Endothelial cell of umbilical vein (primary cell): ENCODE measurements around the gene TADA2A. TPM values are rescaled to one million over a fixed set of nuclear protein-coding genes. Genes with fewer than 3 reads are reported as not detected.
A peak's percentile ranks its signal among the peaks of the same experiment; 100 is the strongest.

ENCODE experiments used
- BruUV-seq: library from RNA; stranded (reverse); fragments of 400-500 nt; replicated peaks from 2 replicates; lab custom pipeline; 2021; lab: Mats Ljungman, UMichigan
- CTCF ChIA-PET: fragments of 300-600, 350-600 bp; sonication (Branson Sonifier 250); formaldehyde crosslinking; loops from one replicate; lab custom pipeline; 2021; ENCODE audit warnings: antibody characterized with exemption, inconsistent platforms; lab: Charles Lee
- POLR2A ChIA-PET: fragments of 300-600, 350-600 bp; sonication (Branson Sonifier 250); formaldehyde crosslinking; loops from one replicate; lab custom pipeline; 2021; ENCODE audit warnings: antibody characterized with exemption, inconsistent platforms; lab: Charles Lee
- DNase-seq: peaks from one replicate; pipeline ENCODE4 v3.0.0-alpha.2; 2011; ENCODE audit warnings: low read depth, low spot score
- FAIRE-seq: peaks from 2 replicates; lab custom pipeline; 2011; peaks lifted over from hg19 to GRCh38; lab: Jason Lieb, UNC
- H2AFZ ChIP-seq: 2 replicates; pipeline ENCODE4 v1.6.0; 2012; ENCODE audit warnings: low read depth, low read length, control low read depth, inconsistent platforms
- H3K27ac ChIP-seq: 2 replicates; pipeline ENCODE4 v1.5.1; 2011; ENCODE audit warnings: low read depth, mild to moderate bottlenecking, control low read depth, low read length, moderate library complexity; ENCODE audit not compliant: insufficient read depth
- H3K27me3 ChIP-seq, 2 experiments: 2 replicates each; pipeline versions ENCODE4 v1.6.0 to v1.6.1; 2011; ENCODE audit warnings: low read length in 2 of 2, mixed read lengths in 1 of 2; ENCODE audit not compliant: control insufficient read depth in 2 of 2, insufficient read depth in 2 of 2
- H3K36me3 ChIP-seq, 2 experiments: 2 replicates in 1 of 2; 3 replicates in 1 of 2; pipeline ENCODE4 v1.5.1; 2011; ENCODE audit warnings: low read length in 2 of 2, mild to moderate bottlenecking in 1 of 2, moderate library complexity in 1 of 2; ENCODE audit not compliant: control insufficient read depth in 2 of 2, insufficient read depth in 2 of 2; ENCODE audit errors: extremely low read depth in 1 of 2
- H3K4me1 ChIP-seq: 3 replicates; pipeline ENCODE4 v1.5.1; 2011; ENCODE audit warnings: mild to moderate bottlenecking, low read length; ENCODE audit not compliant: control insufficient read depth, insufficient read depth; ENCODE audit errors: extremely low read depth
- H3K4me2 ChIP-seq: 2 replicates; pipeline ENCODE4 v1.6.1; 2011; ENCODE audit warnings: low read length, control low read depth, mixed read lengths; ENCODE audit not compliant: insufficient read depth
- H3K4me3 ChIP-seq, 3 experiments: fragments of 200-600 bp in 1 of 3; sonication (generic), shearing (Covaris generic) in 1 of 3; replicated peaks in 1 of 3; 2 replicates each; pipeline ENCODE4 v1.5.1; 2011 to 2016; ENCODE audit warnings: control low read depth in 3 of 3, low read length in 3 of 3, mild to moderate bottlenecking in 2 of 3, inconsistent platforms in 1 of 3, low read depth in 1 of 3, moderate library complexity in 1 of 3; ENCODE audit not compliant: insufficient read depth in 1 of 3
- H3K79me2 ChIP-seq: 2 replicates; pipeline ENCODE4 v1.6.0; 2012; ENCODE audit warnings: low read length, inconsistent platforms; ENCODE audit not compliant: control insufficient read depth, insufficient read depth
- H3K9ac ChIP-seq: replicated peaks from 2 replicates; pipeline ENCODE3; 2011; ENCODE audit warnings: low read length, control low read depth; ENCODE audit not compliant: insufficient read depth; ENCODE audit errors: extremely low read depth
- H3K9me1 ChIP-seq: replicated peaks from 3 replicates; pipeline ENCODE4 v1.6.0; 2011; ENCODE audit warnings: mild to moderate bottlenecking, low read length; ENCODE audit not compliant: control insufficient read depth, insufficient read depth; ENCODE audit errors: extremely low read depth
- H3K9me3 ChIP-seq: replicated peaks from 2 replicates; pipeline ENCODE4 v1.5.1; 2012; ENCODE audit warnings: low read length, inconsistent platforms; ENCODE audit not compliant: control insufficient read depth, insufficient read depth
- H4K20me1 ChIP-seq: replicated peaks from 2 replicates; pipeline ENCODE3; 2011; ENCODE audit warnings: mild to moderate bottlenecking, low read length; ENCODE audit not compliant: control insufficient read depth, insufficient read depth; ENCODE audit errors: extremely low read depth
- CTCF ChIP-seq, 2 donors: IDR thresholded peaks; 1 replicate in 1 of 2; 2 replicates in 1 of 2; pipeline ENCODE4 v1.5.1; 2011; ENCODE audit warnings: low read length in 2 of 2, mild to moderate bottlenecking in 2 of 2, moderate library complexity in 2 of 2, control low read depth in 1 of 2, inconsistent platforms in 1 of 2, low read depth in 1 of 2; ENCODE audit not compliant: insufficient read depth in 1 of 2; ENCODE audit errors: extremely low read depth in 1 of 2
- EZH2 ChIP-seq: IDR thresholded peaks from 2 replicates; pipeline ENCODE4 v1.6.1; 2012; ENCODE audit warnings: borderline replicate concordance, low read depth, mild to moderate bottlenecking, moderate library complexity, low read length, inconsistent platforms; ENCODE audit not compliant: severe bottlenecking
- FOS ChIP-seq: IDR thresholded peaks from 2 replicates; pipeline ENCODE4 v1.6.1; 2011; ENCODE audit warnings: mild to moderate bottlenecking, low read length, moderate library complexity, borderline replicate concordance; ENCODE audit not compliant: insufficient read depth
- GATA2 ChIP-seq: IDR thresholded peaks from 2 replicates; pipeline ENCODE4 v1.7.0; 2011; ENCODE audit warnings: low read depth, mild to moderate bottlenecking, moderate library complexity, mixed read lengths, low read length; ENCODE audit not compliant: insufficient read length, insufficient read depth
- JUN ChIP-seq: IDR thresholded peaks from 2 replicates; pipeline ENCODE4 v1.6.1; 2011; ENCODE audit warnings: borderline replicate concordance, low read depth; ENCODE audit not compliant: insufficient read length, insufficient read depth
- MYC ChIP-seq: IDR thresholded peaks from one replicate; pipeline ENCODE4 v1.6.1; 2011; ENCODE audit warnings: mild to moderate bottlenecking, low read depth, low read length
- POLR2A ChIP-seq: IDR thresholded peaks from 2 replicates; pipeline ENCODE4 v1.6.1; 2012; ENCODE audit warnings: low read depth, mild to moderate bottlenecking, control low read depth, low read length
- POLR2AphosphoS5 ChIP-seq: IDR thresholded peaks from 2 replicates; pipeline ENCODE4 v1.6.1; 2012; ENCODE audit warnings: low read depth, mild to moderate bottlenecking, control low read depth, low read length, moderate library complexity; ENCODE audit not compliant: insufficient read depth
- dilution Hi-C: fragments of 300-500 bp; cut with MboI; formaldehyde crosslinking; loops from one replicate; pipeline ENCODE4 v1.15.0; 2019; ENCODE audit warnings: low sequenced_read_pairs; ENCODE audit not compliant: extremely low pct_ligation_motif_present
- intact Hi-C: fragments of 100-400 bp; cut with micrococcal nuclease; formaldehyde crosslinking; loops from one replicate; pipeline ENCODE4 v1.10.0; 2022
- polyA plus RNA-seq, 4 experiments: library from polyadenylated mRNA; depleted of rRNA in 3 of 4; stranded (reverse) in 3 of 4; unstranded in 1 of 4; fragments of >200 nt; gene quantifications; 2 replicates each; pipeline versions ENCODE4 v1.2.1 to v1.2.3, GENCODE V29; 2011 to 2012; ENCODE audit warnings: missing spikeins in 1 of 4
- total RNA-seq: library from RNA; stranded (reverse); gene quantifications from 2 replicates; pipeline ENCODE4 v1.2.3, GENCODE V29; 2021
- TF ChIP-seq, protein P1 (sequence below): IDR thresholded peaks from 2 replicates; pipeline ENCODE4 v1.6.1; 2011; ENCODE audit not compliant: insufficient read depth, insufficient read length

Gene TADA2A
- total and polyA plus RNA-seq, 2 donors (not counting 3 experiments of a cell fraction or from before 2014, with no cell fraction given) = 9.9 to 22.4 TPM

DNA sequence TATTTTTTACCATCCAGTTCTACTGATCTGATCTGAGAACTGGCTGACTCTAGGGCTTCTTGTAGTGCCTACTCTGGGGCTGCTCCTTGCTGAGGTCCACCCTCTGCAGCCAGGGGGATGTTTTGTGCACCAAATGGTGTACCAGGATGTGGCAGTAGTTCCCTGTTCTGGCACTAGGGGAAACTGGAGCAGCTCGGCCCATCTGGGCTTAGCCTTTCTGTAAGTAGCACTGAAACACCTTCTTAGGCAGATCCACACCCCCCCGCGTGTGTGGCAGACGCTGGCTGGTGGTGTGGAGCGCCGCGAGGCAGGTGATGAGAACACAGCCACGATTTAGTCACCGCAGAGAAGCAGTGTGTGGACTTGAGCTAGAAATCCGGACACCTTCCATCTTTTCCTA lies 100.0 kb downstream of the TADA2A start:
- Histone ChIP-seq H3K27ac (no peak overlapping the region), H2AFZ (no peak overlapping the region), H3K4me2 (no peak overlapping the region), H3K9ac (no peak overlapping the region), H3K79me2 (peaks cover 79% of the 10 kb centered on the region), H3K27me3 (no peaks in the 10 kb centered on the region), H3K36me3 (peaks cover 0 to 3% of the 10 kb centered on the region in 2 experiments), H3K4me1 (no peaks in the 10 kb centered on the region), H3K9me3 (no peaks in the 10 kb centered on the region), H3K9me1 (no peaks in the 10 kb centered on the region), H3K4me3 (no peak overlapping the region), H4K20me1 (no peaks in the 10 kb centered on the region)
- BruUV-seq = no TSS peak
- FAIRE-seq (no peak), DNase-seq (peak; percentile 38)
- ChIA-PET CTCF (interaction anchor here (0.7 to 2.2 kb wide), 6 partner anchors 10 to 77 kb away, joined by 3 to 9 read pairs (median 3); no protein-coding TSS in a partner anchor), POLR2A (no interaction called here)
- TF ChIP-seq GATA2 (no peak), CTCF (IDR thresholded peaks at IDR 0.05; ENCODE audit: extremely low read depth in 1 of 2, insufficient read depth in 1 of 2, low read depth in 1 of 2, low read length in 2 of 2) (peak; percentile 45 to 46), FOS (no peak), MYC (no peak), EZH2 (no peak)
- dilution Hi-C loops = no loop called here
- intact Hi-C loops = no loop called here

GRCh38 chr17:37507111-37507510 lies 100.4 kb downstream of the TADA2A start:
- ChIA-PET CTCF (interaction anchor here (0.7 to 2.2 kb wide), 6 partner anchors 10 to 77 kb away, joined by 3 to 9 read pairs (median 3); no protein-coding TSS in a partner anchor), POLR2A (interaction anchor here (0.6 kb wide), 1 partner anchor 33 kb away, joined by 6 read pairs; no protein-coding TSS in a partner anchor)
- intact Hi-C loops = no loop called here
- Histone ChIP-seq H3K9ac (no peak overlapping the region), H3K79me2 (peaks cover 75% of the 10 kb centered on the region), H3K4me2 (no peak overlapping the region), H4K20me1 (no peaks in the 10 kb centered on the region), H3K27ac (no peak overlapping the region), H3K27me3 (no peaks in the 10 kb centered on the region), H3K9me3 (no peaks in the 10 kb centered on the region), H3K36me3 (peaks cover 0 to 4% of the 10 kb centered on the region in 2 experiments), H3K4me1 (no peaks in the 10 kb centered on the region), H3K9me1 (no peaks in the 10 kb centered on the region), H3K4me3 (no peak overlapping the region), H2AFZ (no peak overlapping the region)
- BruUV-seq = no TSS peak
- DNase-seq = no peak
- TF ChIP-seq POLR2AphosphoS5 = no peak
- TF ChIP-seq MYC = no peak
- TF ChIP-seq, protein P1, sequence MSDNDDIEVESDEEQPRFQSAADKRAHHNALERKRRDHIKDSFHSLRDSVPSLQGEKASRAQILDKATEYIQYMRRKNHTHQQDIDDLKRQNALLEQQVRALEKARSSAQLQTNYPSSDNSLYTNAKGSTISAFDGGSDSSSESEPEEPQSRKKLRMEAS = no peak
- no peak for TF ChIP-seq EZH2
- no peak for TF ChIP-seq CTCF (IDR thresholded peaks at IDR 0.05; ENCODE audit: extremely low read depth in 1 of 2, insufficient read depth in 1 of 2, low read depth in 1 of 2, low read length in 2 of 2)
- no peak for TF ChIP-seq JUN
- TF ChIP-seq POLR2A = no peak
- TF ChIP-seq GATA2 = no peak
- no peak for TF ChIP-seq FOS
- dilution Hi-C loops = no loop called here
- FAIRE-seq = no peak
